HCT116 (cell line): ENCODE results near the gene TMEM87A. TPM values are rescaled to one million over a fixed set of nuclear protein-coding genes. Genes with fewer than 3 reads are reported as not detected.
"Not testable (repeated sequence)": the region's sequence is repeated elsewhere in the genome, so short reads cannot be mapped to it uniquely, and the experiment has no call there.

Experiments
- ATAC-seq: fragments of 200-7000 bp; cut with Tn5 transposase; 2 replicates; pipeline ENCODE4 v1.9.1; 2020; ENCODE audit warnings: mild to moderate bottlenecking, moderate library complexity
- BruUV-seq: library from RNA; stranded (reverse); fragments of 400-500 nt; replicated peaks from 2 replicates; lab custom pipeline; 2021; lab: Mats Ljungman, UMichigan
- CTCF ChIA-PET: fragments of 300-600 bp; sonication (Branson Sonifier 250); formaldehyde crosslinking; loops from one replicate; lab custom pipeline; 2021; ENCODE audit warnings: antibody characterized with exemption; lab: Charles Lee
- POLR2A ChIA-PET: fragments of 300-600, 350-600 bp; sonication (Branson Sonifier 250); formaldehyde crosslinking; loops from one replicate; lab custom pipeline; 2021; ENCODE audit warnings: antibody characterized with exemption; lab: Charles Lee
- RAD21 ChIA-PET, 2 experiments: fragments of 300-600 bp; sonication (Branson Sonifier 250); formaldehyde crosslinking; loops; one replicate each; lab custom pipeline; 2023; ENCODE audit warnings: low total read pairs in 2 of 2; ENCODE audit not compliant: uncharacterized antibody in 2 of 2, unreplicated experiment in 2 of 2, low non-redundant PET in 1 of 2; lab: Charles Lee
- DNase-seq: peaks from one replicate; pipeline ENCODE4 v3.0.0-alpha.2; 2010; ENCODE audit warnings: low read depth, low spot score
- H2AFZ ChIP-seq: fragments of 200-600 bp; shearing (Covaris generic), sonication (generic); 2 replicates; pipeline ENCODE4 v1.6.1; 2017; ENCODE audit warnings: low read depth, mixed run types, mixed read lengths, antibody characterized with exemption, low read length; ENCODE audit not compliant: poor library complexity, severe bottlenecking
- H3K27ac ChIP-seq: 2 replicates; pipeline ENCODE4 v1.5.1; 2012; ENCODE audit warnings: low read depth, low read length
- H3K27me3 ChIP-seq: fragments of 200-600 bp; sonication (generic); 2 replicates; pipeline ENCODE4 v1.6.1; 2016; ENCODE audit warnings: mixed run types, low read length, mixed read lengths; ENCODE audit not compliant: insufficient read depth
- H3K36me3 ChIP-seq, 2 experiments: fragments of 200-500 bp in 1 of 2; fragments of 200-600 bp in 1 of 2; sonication (Bioruptor generic) in 1 of 2; sonication (generic) in 1 of 2; 2 replicates each; pipeline versions ENCODE4 v1.5.1 to v1.6.1; 2014 to 2016; ENCODE audit warnings: low read length in 2 of 2, inconsistent platforms in 1 of 2, mixed read lengths in 1 of 2, mixed run types in 1 of 2; ENCODE audit not compliant: insufficient read depth in 2 of 2, control insufficient read depth in 1 of 2
- H3K4me1 ChIP-seq, 2 experiments: fragments of 200-600 bp in 1 of 2; sonication (generic) in 1 of 2; 2 replicates each; pipeline versions ENCODE4 v1.5.1 to v1.6.1; 2012 to 2017; ENCODE audit warnings: low read length in 2 of 2, inconsistent platforms in 1 of 2, mild to moderate bottlenecking in 1 of 2, mixed read lengths in 1 of 2, mixed run types in 1 of 2, moderate library complexity in 1 of 2; ENCODE audit not compliant: insufficient read depth in 2 of 2, control insufficient read depth in 1 of 2
- H3K4me2 ChIP-seq: fragments of 200-600 bp; sonication (generic); 2 replicates; pipeline ENCODE4 v1.6.1; 2017; ENCODE audit warnings: mixed run types, low read length, mixed read lengths
- H3K4me3 ChIP-seq, 2 experiments: fragments of 200-600 bp in 1 of 2; sonication (generic) in 1 of 2; replicated peaks in 1 of 2; 2 replicates each; pipeline ENCODE4 v1.5.1; 2011 to 2016; ENCODE audit warnings: low read length in 2 of 2, control low read depth in 1 of 2, low read depth in 1 of 2, mild to moderate bottlenecking in 1 of 2, mixed read lengths in 1 of 2, mixed run types in 1 of 2
- H3K79me2 ChIP-seq: fragments of 200-600 bp; sonication (generic); 2 replicates; pipeline ENCODE4 v1.6.1; 2017; ENCODE audit warnings: mild to moderate bottlenecking, mixed run types, low read length, moderate library complexity, mixed read lengths; ENCODE audit not compliant: insufficient read depth
- H3K9ac ChIP-seq: fragments of 200-600 bp; sonication (generic); 2 replicates; pipeline ENCODE4 v1.6.1; 2016; ENCODE audit warnings: low read length, mixed read lengths
- H3K9me2 ChIP-seq: fragments of 200-600 bp; sonication (generic), shearing (Covaris generic); 2 replicates; pipeline ENCODE4 v1.6.1; 2017; ENCODE audit warnings: mixed run types, mild to moderate bottlenecking, moderate library complexity; ENCODE audit not compliant: insufficient read depth
- H3K9me3 ChIP-seq, 2 experiments: fragments of 200-500 bp in 1 of 2; fragments of 200-600 bp in 1 of 2; sonication (Bioruptor generic) in 1 of 2; sonication (generic) in 1 of 2; 2 replicates each; pipeline ENCODE4 v1.6.1; 2014 to 2017; ENCODE audit warnings: low read length in 2 of 2, mixed read lengths in 2 of 2, inconsistent platforms in 1 of 2, low read depth in 1 of 2, mild to moderate bottlenecking in 1 of 2, mixed run types in 1 of 2, moderate library complexity in 1 of 2; ENCODE audit not compliant: control insufficient read depth in 1 of 2, insufficient read depth in 1 of 2
- H4K20me1 ChIP-seq: fragments of 200-600 bp; sonication (generic), shearing (Covaris generic); 2 replicates; pipeline ENCODE4 v1.6.1; 2017; ENCODE audit warnings: mixed run types, mild to moderate bottlenecking, moderate library complexity; ENCODE audit not compliant: insufficient read depth
- CTCF ChIP-seq, 3 experiments: fragments of 200-600 bp in 1 of 3; sonication (generic) in 1 of 3; IDR thresholded peaks in 2 of 3; conservative IDR thresholded peaks in 1 of 3; 2 replicates each; pipeline ENCODE4 v1.5.1; 2012 to 2017; ENCODE audit warnings: low read depth in 2 of 3, low read length in 2 of 3, antibody characterized with exemption in 1 of 3, borderline replicate concordance in 1 of 3, control low read depth in 1 of 3, mild to moderate bottlenecking in 1 of 3, mixed read lengths in 1 of 3, mixed run types in 1 of 3, moderate library complexity in 1 of 3; ENCODE audit not compliant: insufficient read depth in 1 of 3
- EGR1 ChIP-seq: IDR thresholded peaks from 2 replicates; pipeline ENCODE4 v1.6.1; 2012; ENCODE audit warnings: low read depth
- EZH2 ChIP-seq: fragments of 200-600 bp; sonication (generic); IDR thresholded peaks from 2 replicates; pipeline ENCODE4 v1.6.1; 2017; ENCODE audit warnings: antibody characterized with exemption, mixed run types
- FOSL1 ChIP-seq: IDR thresholded peaks from 2 replicates; pipeline ENCODE4 v1.6.1; 2012; ENCODE audit warnings: low read depth
- MAX ChIP-seq: IDR thresholded peaks from 2 replicates; pipeline ENCODE4 v1.6.1; 2012
- ZNF274 ChIP-seq: fragments of 200-500 bp; sonication (Bioruptor generic); IDR thresholded peaks from 2 replicates; pipeline ENCODE4 v1.6.1; 2014; ENCODE audit warnings: mild to moderate bottlenecking, low read depth, low read length, inconsistent platforms
- intact Hi-C: fragments of 100-400 bp; cut with micrococcal nuclease; formaldehyde crosslinking; loops from 2 replicates; pipeline ENCODE4 v1.10.0; 2022
- total RNA-seq: library from RNA; stranded (reverse); gene quantifications from one replicate; pipeline ENCODE4 v1.2.1, GENCODE V29; 2021; ENCODE audit not compliant: unreplicated experiment
- TF ChIP-seq, protein P1 (sequence below): IDR thresholded peaks from 2 replicates; pipeline ENCODE4 v1.6.1; 2012; ENCODE audit warnings: low read depth

The TMEM87A gene
- total RNA-seq, 1 experiment from 2014 or later: 44.0 TPM

- ChIA-PET POLR2A (no interaction called here), RAD21 (no interaction called here), CTCF (no interaction called here)
- no peak for TF ChIP-seq FOSL1
- no peak for TF ChIP-seq EZH2
- Histone ChIP-seq H4K20me1 (no peaks in the 10 kb centered on the region), H3K4me2 (no peak overlapping the region), H3K79me2 (no peaks in the 10 kb centered on the region), H3K9ac (no peak overlapping the region), H2AFZ (no peak overlapping the region), H3K9me3 (no peaks in the 10 kb centered on the region), H3K27me3 (no peaks in the 10 kb centered on the region), H3K36me3 (peaks cover 13 to 26% of the 10 kb centered on the region in 2 experiments; a peak in 3 of 4 replicates), H3K4me1 (no peaks in the 10 kb centered on the region), H3K27ac (no peak overlapping the region), H3K4me3 (no peak overlapping the region), H3K9me2 (no peaks in the 10 kb centered on the region)
- ATAC-seq (no peak), DNase-seq (no peak)
- intact Hi-C loops: no loop called here
- BruUV-seq: no TSS peak
These were observed 42.1 kb downstream of the TMEM87A start for GRCh38 chr15:42231088-42231487.

DNA sequence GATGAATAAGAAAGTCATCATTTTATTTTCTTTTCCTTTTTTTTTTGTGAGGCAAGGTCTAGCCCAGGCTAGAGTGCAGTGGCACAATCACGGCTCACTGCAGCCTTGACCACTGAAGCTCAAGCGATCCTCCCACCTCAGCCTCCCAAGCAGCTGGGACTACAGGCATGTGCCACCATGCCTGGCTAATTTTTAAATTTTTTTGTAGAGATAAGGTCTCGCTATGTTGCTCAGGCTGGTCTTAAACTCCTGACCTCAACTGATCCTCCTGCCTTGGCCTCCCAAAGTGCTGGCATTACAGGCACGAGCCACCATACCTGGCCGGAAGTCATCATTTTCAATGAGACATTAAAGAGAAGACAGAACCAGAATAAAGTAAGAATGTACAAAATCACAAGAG, 44.3 kb downstream of the TMEM87A start:
- H3K4me3 ChIP-seq, ATAC-seq, CTCF ChIA-PET, POLR2A ChIA-PET, H3K9ac ChIP-seq, H3K27ac ChIP-seq, intact Hi-C loops, H3K9me3 ChIP-seq, H3K79me2 ChIP-seq, H3K4me2 ChIP-seq, DNase-seq, RAD21 ChIA-PET, H3K27me3 ChIP-seq, H3K9me2 ChIP-seq, H4K20me1 ChIP-seq, H3K4me1 ChIP-seq, BruUV-seq, H2AFZ ChIP-seq: not testable (repeated sequence)
- peaks cover 25 to 26% of the 10 kb centered on the region in 2 experiments; a peak in 3 of 4 replicates for H3K36me3 ChIP-seq

- H3K4me2 ChIP-seq: no peak overlapping the region
- no peaks in the 10 kb centered on the region for H3K79me2 ChIP-seq
- peaks cover 29 to 31% of the 10 kb centered on the region in 2 experiments; a peak in 3 of 4 replicates for H3K36me3 ChIP-seq
- no peak overlapping the region for H2AFZ ChIP-seq
- no peak overlapping the region for H3K9ac ChIP-seq
- no peaks in the 10 kb centered on the region for H4K20me1 ChIP-seq
- no peaks in the 10 kb centered on the region for H3K27me3 ChIP-seq
- intact Hi-C loops: no loop called here
- ChIA-PET POLR2A (interaction anchor here (0.7 kb wide), 1 partner anchor 347 kb away, joined by 3 read pairs; the partner anchor contains the start of gene STARD9), CTCF (no interaction called here), RAD21 (no interaction called here)
- no peaks in the 10 kb centered on the region for H3K9me3 ChIP-seq
- H3K9me2 ChIP-seq: no peaks in the 10 kb centered on the region
- no peak overlapping the region for H3K4me3 ChIP-seq
- no TSS peak for BruUV-seq
- no peak overlapping the region for H3K27ac ChIP-seq
- ATAC-seq: no peak
- DNase-seq: no peak
- no peaks in the 10 kb centered on the region for H3K4me1 ChIP-seq
- TF ChIP-seq, protein P1, sequence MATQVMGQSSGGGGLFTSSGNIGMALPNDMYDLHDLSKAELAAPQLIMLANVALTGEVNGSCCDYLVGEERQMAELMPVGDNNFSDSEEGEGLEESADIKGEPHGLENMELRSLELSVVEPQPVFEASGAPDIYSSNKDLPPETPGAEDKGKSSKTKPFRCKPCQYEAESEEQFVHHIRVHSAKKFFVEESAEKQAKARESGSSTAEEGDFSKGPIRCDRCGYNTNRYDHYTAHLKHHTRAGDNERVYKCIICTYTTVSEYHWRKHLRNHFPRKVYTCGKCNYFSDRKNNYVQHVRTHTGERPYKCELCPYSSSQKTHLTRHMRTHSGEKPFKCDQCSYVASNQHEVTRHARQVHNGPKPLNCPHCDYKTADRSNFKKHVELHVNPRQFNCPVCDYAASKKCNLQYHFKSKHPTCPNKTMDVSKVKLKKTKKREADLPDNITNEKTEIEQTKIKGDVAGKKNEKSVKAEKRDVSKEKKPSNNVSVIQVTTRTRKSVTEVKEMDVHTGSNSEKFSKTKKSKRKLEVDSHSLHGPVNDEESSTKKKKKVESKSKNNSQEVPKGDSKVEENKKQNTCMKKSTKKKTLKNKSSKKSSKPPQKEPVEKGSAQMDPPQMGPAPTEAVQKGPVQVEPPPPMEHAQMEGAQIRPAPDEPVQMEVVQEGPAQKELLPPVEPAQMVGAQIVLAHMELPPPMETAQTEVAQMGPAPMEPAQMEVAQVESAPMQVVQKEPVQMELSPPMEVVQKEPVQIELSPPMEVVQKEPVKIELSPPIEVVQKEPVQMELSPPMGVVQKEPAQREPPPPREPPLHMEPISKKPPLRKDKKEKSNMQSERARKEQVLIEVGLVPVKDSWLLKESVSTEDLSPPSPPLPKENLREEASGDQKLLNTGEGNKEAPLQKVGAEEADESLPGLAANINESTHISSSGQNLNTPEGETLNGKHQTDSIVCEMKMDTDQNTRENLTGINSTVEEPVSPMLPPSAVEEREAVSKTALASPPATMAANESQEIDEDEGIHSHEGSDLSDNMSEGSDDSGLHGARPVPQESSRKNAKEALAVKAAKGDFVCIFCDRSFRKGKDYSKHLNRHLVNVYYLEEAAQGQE: no peak
- TF ChIP-seq EGR1 (no peak), ZNF274 (no peak), CTCF (IDR thresholded peaks at IDR 0.05 in 2 of 3, conservative IDR thresholded peaks at IDR 0.05 in 1 of 3; ENCODE audit: borderline replicate concordance in 1 of 3, insufficient read depth in 1 of 3, low read depth in 2 of 3, low read length in 2 of 3) (no peak), MAX (no peak)
These were observed 45.2 kb downstream of the TMEM87A start for GRCh38 chr15:42228036-42228435.
